ENCODE results near the gene EEA1.
"Not testable (repeated sequence)": the region's sequence is repeated elsewhere in the genome, so short reads cannot be mapped to it uniquely, and the experiment has no call there.

The EEA1 gene

GRCh38 chr12:92796650-92797049 lies 132.4 kb downstream of the EEA1 start:
- no peaks in the 10 kb centered on the region for H3K27me3 Mint-ChIP-seq
- H3K4me1 Mint-ChIP-seq (ENCODE audit: low read depth in 2 of 2): peaks cover 6 to 7% of the 10 kb centered on the region in 2 donors
- no peak for DNase-seq
- no peak for ATAC-seq (replicated peaks)
- no peak overlapping the region for H3K4me3 Mint-ChIP-seq
- H3K27ac Mint-ChIP-seq: no peak overlapping the region
- peaks cover 13% of the 10 kb centered on the region for H3K36me3 Mint-ChIP-seq (ENCODE audit: insufficient read depth)
- no peaks in the 10 kb centered on the region for H3K9me3 Mint-ChIP-seq

- H3K27me3 Mint-ChIP-seq: no peaks in the 10 kb centered on the region
- DNase-seq: no peak
- peaks cover 6 to 14% of the 10 kb centered on the region in 2 donors for H3K4me1 Mint-ChIP-seq (ENCODE audit: low read depth in 2 of 2)
- no peaks in the 10 kb centered on the region for H3K9me3 Mint-ChIP-seq
- ATAC-seq (replicated peaks): no peak
- H3K4me3 Mint-ChIP-seq: no peak overlapping the region
- no peak overlapping the region for H3K27ac Mint-ChIP-seq
- peaks cover 8% of the 10 kb centered on the region for H3K36me3 Mint-ChIP-seq (ENCODE audit: insufficient read depth)
Observed at GRCh38 chr12:92794814-92795213, 134.3 kb downstream of the EEA1 start.

- not testable (repeated sequence) for ATAC-seq (replicated peaks); H3K9me3 Mint-ChIP-seq; DNase-seq; H3K4me3 Mint-ChIP-seq; H3K36me3 Mint-ChIP-seq (ENCODE audit: insufficient read depth); H3K27me3 Mint-ChIP-seq; H3K27ac Mint-ChIP-seq
- H3K4me1 Mint-ChIP-seq (ENCODE audit: low read depth in 2 of 2): peaks cover 6 to 14% of the 10 kb centered on the region in 2 donors
Observed at GRCh38 chr12:92794356-92794755, 134.7 kb downstream of the EEA1 start.

- ATAC-seq (replicated peaks): no peak
- no peaks in the 10 kb centered on the region for H3K27me3 Mint-ChIP-seq
- DNase-seq: no peak
- no peak overlapping the region for H3K4me3 Mint-ChIP-seq
- peaks cover 0 to 5% of the 10 kb centered on the region in 2 donors for H3K4me1 Mint-ChIP-seq (ENCODE audit: low read depth in 2 of 2)
- no peaks in the 10 kb centered on the region for H3K9me3 Mint-ChIP-seq
- H3K36me3 Mint-ChIP-seq (ENCODE audit: insufficient read depth): peaks cover 5% of the 10 kb centered on the region
- H3K27ac Mint-ChIP-seq: peak overlapping the region in 1 of 2 donors; percentile 14
Observed at GRCh38 chr12:92786045-92786444, 143.1 kb downstream of the EEA1 start.

GRCh38 chr12:92785563-92785950 lies 143.5 kb downstream of the EEA1 start:
- ATAC-seq (replicated peaks): no peak
- Mint-ChIP-seq H3K36me3 (ENCODE audit: insufficient read depth) (peaks cover 9% of the 10 kb centered on the region), H3K27me3 (no peaks in the 10 kb centered on the region), H3K27ac (peak overlapping the region in 1 of 2 donors; percentile 14), H3K4me1 (ENCODE audit: low read depth in 2 of 2) (peaks cover 0 to 5% of the 10 kb centered on the region in 2 donors), H3K9me3 (no peaks in the 10 kb centered on the region), H3K4me3 (no peak overlapping the region)
- DNase-seq: no peak

GRCh38 chr12:92784797-92785562 lies 144.1 kb downstream of the EEA1 start:
- no peak overlapping the region for H3K27ac Mint-ChIP-seq
- peaks cover 9% of the 10 kb centered on the region for H3K36me3 Mint-ChIP-seq (ENCODE audit: insufficient read depth)
- no peak overlapping the region for H3K4me3 Mint-ChIP-seq
- no peaks in the 10 kb centered on the region for H3K9me3 Mint-ChIP-seq
- H3K4me1 Mint-ChIP-seq (ENCODE audit: low read depth in 2 of 2): no peaks in the 10 kb centered on the region
- peak; percentile 99 for ATAC-seq (replicated peaks)
- no peaks in the 10 kb centered on the region for H3K27me3 Mint-ChIP-seq
- peak; percentile 19 to 31 (median 30) for DNase-seq

- no peak overlapping the region for H3K4me3 Mint-ChIP-seq
- ATAC-seq (replicated peaks) (no peak), DNase-seq (no peak)
- no peak overlapping the region for H3K27ac Mint-ChIP-seq
- H3K36me3 Mint-ChIP-seq (ENCODE audit: insufficient read depth): peaks cover 9% of the 10 kb centered on the region
- no peaks in the 10 kb centered on the region for H3K27me3 Mint-ChIP-seq
- no peaks in the 10 kb centered on the region for H3K4me1 Mint-ChIP-seq (ENCODE audit: low read depth in 2 of 2)
- no peaks in the 10 kb centered on the region for H3K9me3 Mint-ChIP-seq
Observed at GRCh38 chr12:92784356-92784755, 144.7 kb downstream of the EEA1 start.

- no peak overlapping the region for H3K4me3 Mint-ChIP-seq
- H3K4me1 Mint-ChIP-seq (ENCODE audit: low read depth in 2 of 2): no peaks in the 10 kb centered on the region
- DNase-seq (no peak), ATAC-seq (replicated peaks) (no peak)
- H3K27ac Mint-ChIP-seq: no peak overlapping the region
- H3K27me3 Mint-ChIP-seq: no peaks in the 10 kb centered on the region
- H3K9me3 Mint-ChIP-seq: no peaks in the 10 kb centered on the region
- H3K36me3 Mint-ChIP-seq (ENCODE audit: insufficient read depth): peaks cover 41% of the 10 kb centered on the region
Observed at GRCh38 chr12:92779902-92780301, 149.2 kb downstream of the EEA1 start.

GRCh38 chr12:92778525-92778924 lies 150.6 kb downstream of the EEA1 start:
- Mint-ChIP-seq H3K27ac (no peak overlapping the region), H3K4me3 (no peak overlapping the region), H3K27me3 (no peaks in the 10 kb centered on the region), H3K9me3 (no peaks in the 10 kb centered on the region), H3K4me1 (ENCODE audit: low read depth in 2 of 2) (no peaks in the 10 kb centered on the region), H3K36me3 (ENCODE audit: insufficient read depth) (peaks cover 41% of the 10 kb centered on the region)
- ATAC-seq (replicated peaks) (no peak), DNase-seq (no peak)

GRCh38 chr12:92775416-92775815 lies 153.7 kb downstream of the EEA1 start:
- no peak for ATAC-seq (replicated peaks)
- H3K36me3 Mint-ChIP-seq (ENCODE audit: insufficient read depth): peaks cover 34% of the 10 kb centered on the region
- peaks cover 0 to 3% of the 10 kb centered on the region in 2 donors for H3K4me1 Mint-ChIP-seq (ENCODE audit: low read depth in 2 of 2)
- H3K9me3 Mint-ChIP-seq: no peaks in the 10 kb centered on the region
- no peak overlapping the region for H3K27ac Mint-ChIP-seq
- H3K27me3 Mint-ChIP-seq: no peaks in the 10 kb centered on the region
- no peak overlapping the region for H3K4me3 Mint-ChIP-seq
- no peak for DNase-seq

- no peak overlapping the region for H3K4me3 Mint-ChIP-seq
- H3K27ac Mint-ChIP-seq: no peak overlapping the region
- no peaks in the 10 kb centered on the region for H3K27me3 Mint-ChIP-seq
- ATAC-seq (replicated peaks) (no peak), DNase-seq (no peak)
- no peaks in the 10 kb centered on the region for H3K9me3 Mint-ChIP-seq
- peaks cover 0 to 3% of the 10 kb centered on the region in 2 donors for H3K4me1 Mint-ChIP-seq (ENCODE audit: low read depth in 2 of 2)
- peaks cover 9% of the 10 kb centered on the region for H3K36me3 Mint-ChIP-seq (ENCODE audit: insufficient read depth)
Observed at GRCh38 chr12:92771001-92771400, 158.1 kb downstream of the EEA1 start.

- DNase-seq: no peak
- no peak overlapping the region for H3K4me3 Mint-ChIP-seq
- peaks cover 0 to 3% of the 10 kb centered on the region in 2 donors for H3K4me1 Mint-ChIP-seq (ENCODE audit: low read depth in 2 of 2)
- H3K27ac Mint-ChIP-seq: no peak overlapping the region
- ATAC-seq (replicated peaks): no peak
- no peaks in the 10 kb centered on the region for H3K9me3 Mint-ChIP-seq
- H3K27me3 Mint-ChIP-seq: no peaks in the 10 kb centered on the region
- H3K36me3 Mint-ChIP-seq (ENCODE audit: insufficient read depth): peaks cover 2% of the 10 kb centered on the region
Observed at GRCh38 chr12:92769124-92769901, 159.8 kb downstream of the EEA1 start.

- H3K27me3 Mint-ChIP-seq: peaks cover 0 to 16% of the 10 kb centered on the region in 2 donors
- H3K27ac Mint-ChIP-seq: no peak overlapping the region
- ATAC-seq (replicated peaks) (no peak), DNase-seq (no peak)
- H3K4me3 Mint-ChIP-seq: no peak overlapping the region
- H3K9me3 Mint-ChIP-seq: no peaks in the 10 kb centered on the region
- H3K36me3 Mint-ChIP-seq (ENCODE audit: insufficient read depth): peaks cover 2% of the 10 kb centered on the region
- H3K4me1 Mint-ChIP-seq (ENCODE audit: low read depth in 2 of 2): no peaks in the 10 kb centered on the region
Observed at GRCh38 chr12:92765871-92766270, 163.2 kb downstream of the EEA1 start.

GRCh38 chr12:92764831-92765230 lies 164.3 kb downstream of the EEA1 start:
- H3K27me3 Mint-ChIP-seq: peaks cover 0 to 16% of the 10 kb centered on the region in 2 donors
- no peaks in the 10 kb centered on the region for H3K36me3 Mint-ChIP-seq (ENCODE audit: insufficient read depth)
- H3K9me3 Mint-ChIP-seq: no peaks in the 10 kb centered on the region
- DNase-seq (no peak), ATAC-seq (replicated peaks) (no peak)
- no peak overlapping the region for H3K27ac Mint-ChIP-seq
- no peak overlapping the region for H3K4me3 Mint-ChIP-seq
- H3K4me1 Mint-ChIP-seq (ENCODE audit: low read depth in 2 of 2): no peaks in the 10 kb centered on the region

Measured in effector memory CD8-positive, alpha-beta T cell (primary cell).